Spleen (tissue), 11 donors: ENCODE data around the gene CACNG1. TPM values are rescaled to one million over a fixed set of nuclear protein-coding genes. Genes with fewer than 3 reads are reported as not detected.

ENCODE experiments used
- DNase-seq: peaks from one replicate; pipeline ENCODE4 v3.0.0-alpha.2; 2020
- H3K27ac ChIP-seq, 8 donors: fragments of 200-600 bp; sonication (generic) in 7 of 8; 1 replicate in 4 of 8; 2 replicates in 4 of 8; pipeline versions ENCODE4 v1.5.0 to v1.8.0; 2016 to 2021; ENCODE audit warnings: inconsistent platforms in 4 of 8, mild to moderate bottlenecking in 4 of 8, moderate library complexity in 1 of 8
- H3K27me3 ChIP-seq, 7 donors: fragments of 200-600 bp; sonication (generic) in 6 of 7; replicated peaks in 1 of 7; 1 replicate in 4 of 7; 2 replicates in 3 of 7; pipeline versions ENCODE4 v1.5.0 to v1.8.0; 2016 to 2021; ENCODE audit warnings: inconsistent platforms in 3 of 7, mild to moderate bottlenecking in 1 of 7
- H3K36me3 ChIP-seq, 6 donors: fragments of 200-600 bp; sonication (generic) in 5 of 6; 1 replicate in 4 of 6; 2 replicates in 2 of 6; pipeline versions ENCODE4 v1.5.0 to v1.8.0; 2016 to 2021; ENCODE audit warnings: inconsistent platforms in 2 of 6
- H3K4me1 ChIP-seq, 6 donors: fragments of 200-600 bp; sonication (generic) in 5 of 6; 1 replicate in 3 of 6; 2 replicates in 3 of 6; pipeline versions ENCODE4 v1.5.0 to v1.8.0; 2016 to 2021; ENCODE audit warnings: inconsistent platforms in 3 of 6
- H3K4me3 ChIP-seq, 8 donors: fragments of 200-600 bp; sonication (generic) in 7 of 8; 1 replicate in 4 of 8; 2 replicates in 4 of 8; pipeline versions ENCODE4 v1.5.0 to v1.8.0; 2016 to 2021; ENCODE audit warnings: inconsistent platforms in 4 of 8, mild to moderate bottlenecking in 4 of 8, moderate library complexity in 2 of 8
- H3K9me3 ChIP-seq, 8 donors: fragments of 200-600 bp; sonication (generic) in 7 of 8; 1 replicate in 4 of 8; 2 replicates in 4 of 8; pipeline versions ENCODE4 v1.5.0 to v1.8.0; 2016 to 2021; ENCODE audit warnings: inconsistent platforms in 4 of 8
- POLR2A ChIP-seq, 3 donors: fragments of 450-650 bp; IDR thresholded peaks; one replicate each; pipeline ENCODE4 v1.5.1; 2017; ENCODE audit warnings: antibody characterized with exemption in 3 of 3, mild to moderate bottlenecking in 1 of 3
- POLR2AphosphoS5 ChIP-seq, 3 donors: sonication (generic); formaldehyde crosslinking; IDR thresholded peaks; one replicate each; pipeline ENCODE4 v1.5.1; 2017; ENCODE audit warnings: antibody characterized with exemption in 3 of 3
- WGBS, 5 donors: extraction: QIAGEN DNeasy Blood & Tissue Kit in 3 of 5; methylation state at CpG; one replicate each; pipeline versions ENCODE4 v1.1.5 to v1.1.7; 2013 to 2018; 5-methylcytosine and 5-hydroxymethylcytosine counted together
- intact Hi-C: fragments of 100-400 bp; cut with DNase I; formaldehyde crosslinking; loops from one replicate; pipeline ENCODE4 v1.15.0; 2023; ENCODE audit warnings: low total_unique reads
- polyA plus RNA-seq, 3 donors: library from polyadenylated mRNA; stranded (reverse); fragments of 200-250 nt; gene quantifications; one replicate each; pipeline ENCODE4 v1.2.1, GENCODE V29; 2013
- total RNA-seq, 7 donors: library from RNA; depleted of rRNA in 3 of 7; stranded (reverse); fragments of >200 nt in 3 of 7; fragmentation: NEBNext Ultra II Directional in 4 of 7; extraction: Animal tissue kit (Norgen Biotek cat#: 25700) in 4 of 7; gene quantifications; one replicate each; pipeline versions ENCODE4 v1.1.0 to v1.2.1, GENCODE V29; 2016 to 2021
- TF ChIP-seq, protein P1 (sequence below), 11 experiments: fragments of 200-600 bp in 7 of 11; fragments of 450-650 bp in 4 of 11; sonication (generic) in 4 of 11; IDR thresholded peaks in 8 of 11; conservative IDR thresholded peaks in 3 of 11; 1 replicate in 7 of 11; 2 replicates in 4 of 11; pipeline versions ENCODE4 v1.4.0 to v1.8.0; 2016 to 2021; ENCODE audit warnings: antibody characterized with exemption in 11 of 11, inconsistent platforms in 4 of 11, mild to moderate bottlenecking in 1 of 11
- donor health status: healthy with polysubstance abuse.
- donor health status: DM: no; HTN: no; CAD: no; lungs with moderate emphysema.
- donor health status: DM: no; HTN: no; CAD: no.
- donor health status: Bipolar disorder and iron deficiency.
- donor health status: healthy.
- donor health status: DM: no; HTN: no; CAD: no.
- donor health status: DM: yes; HTN: yes; CAD: no.

Gene CACNG1
- total and polyA plus RNA-seq, 10 donors, result not detected

DNA sequence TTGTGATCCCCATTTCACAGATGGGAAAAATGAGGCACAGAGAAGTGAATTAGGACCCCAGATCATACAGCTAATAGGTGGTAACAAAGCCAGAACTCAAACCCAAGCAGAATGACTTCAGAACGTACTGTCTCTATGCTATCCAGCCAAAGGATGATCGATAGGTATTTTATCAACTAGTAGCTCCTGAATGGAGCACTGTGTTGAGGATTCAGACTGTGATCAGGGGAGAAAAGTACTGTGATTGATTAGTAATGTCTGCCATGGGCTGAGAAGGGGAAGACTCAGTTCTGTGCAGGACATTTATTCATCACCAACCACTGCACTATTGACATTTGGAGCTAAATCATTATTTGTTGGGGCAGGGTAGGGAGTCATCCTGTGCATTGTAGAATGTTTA, 41.1 kb upstream of the CACNG1 start:
- peaks cover 0 to 31% (median 0%) of the 10 kb centered on the region in 7 donors for H3K27me3 ChIP-seq
- H3K27ac ChIP-seq, result no peak overlapping the region
- no peak for DNase-seq
- WGBS, 5 donors, result 84 to 94% (median 91%) methylated on average over 2 of the region's 2 CpGs
- TF ChIP-seq, protein P1, sequence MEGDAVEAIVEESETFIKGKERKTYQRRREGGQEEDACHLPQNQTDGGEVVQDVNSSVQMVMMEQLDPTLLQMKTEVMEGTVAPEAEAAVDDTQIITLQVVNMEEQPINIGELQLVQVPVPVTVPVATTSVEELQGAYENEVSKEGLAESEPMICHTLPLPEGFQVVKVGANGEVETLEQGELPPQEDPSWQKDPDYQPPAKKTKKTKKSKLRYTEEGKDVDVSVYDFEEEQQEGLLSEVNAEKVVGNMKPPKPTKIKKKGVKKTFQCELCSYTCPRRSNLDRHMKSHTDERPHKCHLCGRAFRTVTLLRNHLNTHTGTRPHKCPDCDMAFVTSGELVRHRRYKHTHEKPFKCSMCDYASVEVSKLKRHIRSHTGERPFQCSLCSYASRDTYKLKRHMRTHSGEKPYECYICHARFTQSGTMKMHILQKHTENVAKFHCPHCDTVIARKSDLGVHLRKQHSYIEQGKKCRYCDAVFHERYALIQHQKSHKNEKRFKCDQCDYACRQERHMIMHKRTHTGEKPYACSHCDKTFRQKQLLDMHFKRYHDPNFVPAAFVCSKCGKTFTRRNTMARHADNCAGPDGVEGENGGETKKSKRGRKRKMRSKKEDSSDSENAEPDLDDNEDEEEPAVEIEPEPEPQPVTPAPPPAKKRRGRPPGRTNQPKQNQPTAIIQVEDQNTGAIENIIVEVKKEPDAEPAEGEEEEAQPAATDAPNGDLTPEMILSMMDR (IDR thresholded peaks at IDR 0.05 in 8 of 11, conservative IDR thresholded peaks at IDR 0.05 in 3 of 11), result no peak
- TF ChIP-seq POLR2AphosphoS5 (IDR thresholded peaks at IDR 0.05), result no peak
- TF ChIP-seq POLR2A (IDR thresholded peaks at IDR 0.05), result no peak
- peaks cover 0 to 16% (median 2%) of the 10 kb centered on the region in 8 donors for H3K9me3 ChIP-seq
- no peak overlapping the region for H3K4me3 ChIP-seq
- intact Hi-C loops, result no loop called here
- no peaks in the 10 kb centered on the region for H3K4me1 ChIP-seq
- no peaks in the 10 kb centered on the region for H3K36me3 ChIP-seq

DNA sequence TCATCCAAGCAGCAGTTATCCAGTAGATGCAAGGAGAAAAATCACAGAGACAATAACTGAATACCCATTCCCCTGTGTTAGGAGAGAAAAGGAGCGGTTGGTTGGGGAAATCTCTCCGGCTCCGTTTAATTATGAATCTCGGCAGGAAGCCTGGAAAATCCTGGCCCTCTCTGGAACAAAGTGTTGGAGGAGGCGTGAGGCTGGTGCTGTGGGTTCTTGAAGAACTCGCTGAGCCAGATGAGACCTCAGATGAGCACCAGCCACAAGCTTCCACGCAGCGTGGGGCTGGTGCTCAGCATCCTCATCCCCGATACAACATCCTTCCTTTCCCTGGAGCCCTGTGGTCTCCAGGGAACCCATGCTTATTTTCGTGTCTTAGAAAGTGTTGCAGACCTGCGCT, 40.2 kb upstream of the CACNG1 start:
- WGBS, 5 donors, result 68 to 82% (median 75%) methylated on average over 11 of the region's 11 CpGs
- H3K4me1 ChIP-seq, result no peaks in the 10 kb centered on the region
- peaks cover 0 to 31% (median 0%) of the 10 kb centered on the region in 7 donors for H3K27me3 ChIP-seq
- no peak for DNase-seq
- H3K4me3 ChIP-seq, result no peak overlapping the region
- H3K27ac ChIP-seq, result no peak overlapping the region
- TF ChIP-seq POLR2AphosphoS5 (IDR thresholded peaks at IDR 0.05) (no peak), POLR2A (IDR thresholded peaks at IDR 0.05) (no peak)
- TF ChIP-seq, protein P1 (IDR thresholded peaks at IDR 0.05 in 8 of 11, conservative IDR thresholded peaks at IDR 0.05 in 3 of 11), result no peak
- intact Hi-C loops, result no loop called here
- no peaks in the 10 kb centered on the region for H3K36me3 ChIP-seq
- peaks cover 0 to 24% (median 2%) of the 10 kb centered on the region in 8 donors for H3K9me3 ChIP-seq

- H3K36me3 ChIP-seq, result no peaks in the 10 kb centered on the region
- no peaks in the 10 kb centered on the region for H3K4me1 ChIP-seq
- intact Hi-C loops, result no loop called here
- 85 to 92% (median 88%) methylated on average over 6 of the region's 6 CpGs for WGBS, 5 donors
- H3K27ac ChIP-seq, result no peak overlapping the region
- TF ChIP-seq, protein P1 (IDR thresholded peaks at IDR 0.05 in 8 of 11, conservative IDR thresholded peaks at IDR 0.05 in 3 of 11), result no peak
- TF ChIP-seq POLR2A (IDR thresholded peaks at IDR 0.05) (no peak), POLR2AphosphoS5 (IDR thresholded peaks at IDR 0.05) (no peak)
- H3K4me3 ChIP-seq, result no peak overlapping the region
- H3K27me3 ChIP-seq, result peaks cover 0 to 31% (median 0%) of the 10 kb centered on the region in 7 donors
- H3K9me3 ChIP-seq, result peaks cover 0 to 28% (median 5%) of the 10 kb centered on the region in 8 donors
- no peak for DNase-seq
These were observed 37.1 kb upstream of the CACNG1 start for GRCh38 chr17:67007266-67007665.

GRCh38 chr17:67008101-67008500, 36.3 kb upstream of the CACNG1 start:
- WGBS, 5 donors, result 78 to 86% (median 85%) methylated on average over 6 of the region's 6 CpGs
- H3K4me1 ChIP-seq, result no peaks in the 10 kb centered on the region
- H3K9me3 ChIP-seq, result peaks cover 0 to 28% (median 5%) of the 10 kb centered on the region in 8 donors
- intact Hi-C loops, result no loop called here
- no peak overlapping the region for H3K27ac ChIP-seq
- no peak for DNase-seq
- no peaks in the 10 kb centered on the region for H3K36me3 ChIP-seq
- no peak overlapping the region for H3K4me3 ChIP-seq
- peaks cover 0 to 31% (median 0%) of the 10 kb centered on the region in 7 donors for H3K27me3 ChIP-seq
- TF ChIP-seq POLR2A (IDR thresholded peaks at IDR 0.05), result no peak
